HG03064 (cell line): ENCODE measurements around the gene LMAN2L.
"Not testable (repeated sequence)": the region's sequence is repeated elsewhere in the genome, so short reads cannot be mapped to it uniquely, and the experiment has no call there.

Experiments used
- ATAC-seq: cut with Tn5 transposase; IDR thresholded peaks from one replicate; pipeline ENCODE4 v1.9.1; 2021; ENCODE audit warnings: low read depth; ENCODE audit not compliant: unreplicated experiment

LMAN2L gene

DNA sequence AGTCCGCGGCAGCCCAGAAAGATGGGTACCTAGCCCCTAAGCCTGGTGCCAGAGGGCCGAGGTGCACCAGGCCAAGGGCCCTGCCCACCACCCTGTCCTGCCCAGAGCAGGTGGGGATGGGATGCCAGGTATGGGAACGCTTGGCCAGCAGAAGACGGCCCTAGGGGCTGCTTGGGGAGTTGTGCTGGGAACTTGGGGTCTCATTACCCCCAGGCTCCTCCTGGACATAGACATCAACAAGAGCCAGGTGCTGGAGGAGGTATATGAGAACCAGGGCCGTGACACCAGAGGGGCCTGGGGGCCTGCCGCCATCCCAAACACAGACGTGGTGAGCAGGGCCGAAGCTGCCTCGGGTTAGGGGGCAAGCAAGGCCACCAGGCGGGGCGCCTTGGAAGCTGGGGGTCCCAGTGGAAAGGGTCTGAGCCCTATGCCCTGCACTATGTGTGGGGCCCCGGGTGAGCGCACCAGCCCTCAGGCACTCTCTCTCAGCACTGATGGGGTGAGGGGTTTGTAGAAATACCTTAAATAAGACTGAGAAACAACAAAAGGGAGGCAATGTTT, 50.4 kb downstream of the LMAN2L start:
- no peak for ATAC-seq

DNA sequence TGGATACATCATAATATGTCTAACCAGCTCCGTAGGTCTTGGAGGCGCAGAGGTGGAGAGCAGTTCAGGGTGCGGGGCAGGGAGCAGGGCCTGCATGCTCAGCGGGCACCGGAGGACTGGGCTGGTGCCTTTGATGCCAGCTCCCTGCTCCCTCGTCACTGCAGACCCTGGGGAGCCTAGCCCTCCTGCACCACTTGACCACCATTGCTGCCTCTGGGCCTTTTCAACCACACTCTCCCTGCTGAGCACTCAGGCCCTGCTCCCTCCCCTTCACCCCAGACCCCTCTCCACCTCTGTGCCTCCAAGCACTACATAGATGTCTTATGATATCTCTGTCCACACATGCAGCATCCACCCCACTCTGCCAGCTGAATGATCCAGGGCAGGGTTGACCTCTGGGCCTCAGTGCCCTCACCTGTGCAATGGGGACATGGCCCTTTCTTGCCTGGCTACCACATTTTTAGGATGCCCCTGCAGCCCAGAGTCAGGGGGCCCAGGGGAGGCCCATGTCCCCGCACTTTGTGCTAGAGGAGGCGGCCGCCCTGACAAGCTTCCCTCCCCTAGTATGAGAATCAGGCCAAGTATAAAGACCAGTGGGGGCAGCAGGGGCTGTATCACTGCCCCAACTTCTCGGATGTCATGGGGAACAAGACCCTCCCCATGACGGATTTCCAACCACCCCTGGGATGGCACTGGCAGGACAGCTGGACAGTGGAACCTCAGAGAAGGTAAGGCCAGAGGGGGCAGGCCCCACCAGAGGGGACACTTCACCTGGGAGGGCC, 51.0 kb downstream of the LMAN2L start:
- ATAC-seq = no peak

DNA sequence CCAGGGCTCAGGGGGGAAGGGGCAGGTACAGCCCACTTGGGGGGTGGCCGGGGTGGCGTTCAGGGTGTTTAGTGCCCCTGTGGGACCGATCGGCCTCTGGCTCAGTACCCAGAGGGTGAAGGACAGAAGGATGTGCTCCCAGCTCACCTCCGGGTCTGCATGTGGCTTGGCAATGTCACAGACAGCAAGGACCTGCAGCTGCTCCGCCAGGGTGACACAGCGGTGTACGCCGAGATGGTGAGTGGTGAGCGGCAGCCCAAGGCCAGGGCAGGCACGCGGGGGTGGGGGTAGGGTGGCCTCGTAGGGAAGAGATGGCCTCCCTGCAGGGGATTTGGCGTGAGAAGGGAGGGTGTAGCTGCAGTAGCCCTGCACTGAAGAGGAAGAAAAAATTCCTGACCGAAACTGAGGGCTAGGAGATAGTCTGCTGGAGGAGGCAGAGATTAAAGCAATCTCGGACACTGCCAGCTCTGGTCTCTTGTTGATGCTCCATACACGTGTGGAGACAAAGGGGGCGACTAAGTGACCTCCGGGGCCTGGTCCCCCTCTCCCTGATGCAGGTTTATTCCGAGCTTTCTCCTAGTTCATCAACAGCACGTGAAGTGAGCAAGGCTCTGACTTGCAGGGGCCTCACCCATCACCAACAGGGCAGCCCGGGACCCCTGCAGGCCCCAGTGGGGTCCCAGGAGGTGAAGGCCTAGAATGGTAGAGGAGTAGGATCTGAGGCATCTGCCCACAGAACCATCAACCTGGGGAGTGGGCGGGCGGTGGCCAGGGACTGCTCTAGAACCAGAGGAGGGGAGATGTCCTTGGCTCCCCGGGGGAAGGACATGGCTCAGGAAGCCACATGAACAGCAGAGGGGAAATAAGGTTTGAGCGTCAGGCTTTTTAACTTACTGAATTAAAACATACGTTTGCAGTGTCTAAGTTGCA, 51.9 kb downstream of the LMAN2L start:
- ATAC-seq = no peak

DNA sequence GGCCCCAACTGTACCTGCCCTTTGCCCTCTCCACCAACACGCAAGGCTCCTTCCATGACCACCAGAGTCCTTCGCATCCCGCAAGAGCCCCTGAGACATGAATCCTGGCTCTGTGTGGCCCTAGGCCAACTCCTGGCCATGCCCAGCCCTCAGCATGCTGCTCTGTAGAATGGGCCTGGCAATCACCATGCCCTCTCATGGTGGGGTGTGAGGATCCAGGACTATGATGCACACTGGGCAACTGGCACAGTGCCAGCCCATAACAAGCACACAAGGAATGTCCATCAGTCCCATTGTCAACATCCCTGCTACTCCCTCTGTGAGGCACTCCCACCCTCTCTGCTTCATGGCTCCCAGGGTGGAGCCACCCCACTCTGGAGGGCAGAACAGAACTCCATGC, 52.6 kb downstream of the LMAN2L start:
- no peak for ATAC-seq

DNA sequence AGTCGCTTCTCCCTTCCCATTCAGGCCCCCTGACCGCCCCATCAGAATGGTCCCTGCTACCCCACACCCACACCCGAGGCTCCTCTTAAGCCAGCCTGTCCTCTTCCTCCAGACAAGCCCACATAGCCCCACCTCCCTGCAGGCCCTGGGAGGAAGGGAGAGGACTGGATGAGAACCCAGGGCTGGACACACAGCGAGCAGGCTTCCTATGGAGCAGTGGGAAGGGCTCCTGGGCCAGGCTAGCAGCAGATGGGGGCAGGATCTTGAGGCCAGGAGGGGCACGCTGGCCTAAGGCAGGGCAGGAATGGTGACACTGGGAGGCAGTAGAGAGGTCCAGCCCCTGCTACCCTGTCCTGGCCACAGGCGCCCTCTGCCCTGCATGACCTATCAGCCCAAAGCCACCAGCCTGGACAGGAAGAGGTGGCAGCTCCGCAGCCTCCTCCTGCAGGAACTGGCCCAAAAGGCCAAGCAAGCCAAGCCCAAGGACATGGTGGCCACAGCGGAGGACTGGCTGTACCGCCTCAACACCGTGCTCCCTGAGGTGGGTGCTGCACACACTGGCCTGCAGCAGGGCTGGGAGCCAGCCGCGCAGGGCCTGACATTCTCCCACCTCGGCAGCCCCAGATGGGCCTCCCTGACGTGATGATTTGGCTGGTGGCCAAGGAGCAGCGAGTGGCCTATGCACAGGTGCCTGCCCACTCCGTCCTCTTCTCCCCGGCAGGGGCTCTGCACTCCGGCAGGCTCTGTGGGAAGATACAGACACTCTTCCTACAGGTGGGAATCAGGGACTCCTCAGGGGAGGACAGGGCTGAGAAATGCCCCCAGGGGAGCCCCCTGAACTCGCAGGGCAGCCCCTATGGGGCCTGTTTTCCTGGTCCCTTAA, 54.0 kb downstream of the LMAN2L start:
- ATAC-seq = no peak

DNA sequence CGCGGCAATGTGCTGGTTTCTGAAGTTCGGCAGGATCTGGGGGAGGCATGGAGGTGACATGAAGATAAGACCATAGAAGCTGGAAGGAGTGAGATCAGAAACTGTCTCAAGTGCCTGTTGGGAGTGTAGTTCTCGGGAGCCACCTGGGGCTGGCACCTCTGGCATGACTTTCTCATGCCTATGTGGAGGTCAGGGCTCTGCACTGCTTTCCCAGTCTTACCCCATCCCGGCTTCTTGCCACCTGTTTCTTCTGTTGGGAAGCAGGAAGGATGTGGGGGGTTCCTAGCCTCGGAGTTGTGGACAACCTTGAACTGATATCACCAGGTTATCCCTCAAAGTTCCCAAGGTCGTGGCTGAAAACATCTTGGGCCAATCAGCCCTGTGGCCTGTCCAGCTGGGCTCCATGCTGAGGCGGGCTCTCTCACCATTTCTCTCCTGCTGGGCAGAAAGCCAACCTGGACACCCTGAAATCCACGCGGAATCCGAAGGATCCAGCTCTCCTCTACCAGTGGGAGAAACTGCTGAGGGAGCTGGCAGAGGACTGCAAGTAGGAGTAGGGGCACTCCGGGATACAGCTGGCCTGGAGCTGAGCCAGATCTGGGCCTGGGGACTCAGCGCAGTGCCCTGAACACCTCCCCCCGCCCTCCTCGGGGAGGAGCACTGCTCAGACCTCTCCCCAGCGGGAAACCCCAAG, 54.8 kb downstream of the LMAN2L start:
- no peak for ATAC-seq

DNA sequence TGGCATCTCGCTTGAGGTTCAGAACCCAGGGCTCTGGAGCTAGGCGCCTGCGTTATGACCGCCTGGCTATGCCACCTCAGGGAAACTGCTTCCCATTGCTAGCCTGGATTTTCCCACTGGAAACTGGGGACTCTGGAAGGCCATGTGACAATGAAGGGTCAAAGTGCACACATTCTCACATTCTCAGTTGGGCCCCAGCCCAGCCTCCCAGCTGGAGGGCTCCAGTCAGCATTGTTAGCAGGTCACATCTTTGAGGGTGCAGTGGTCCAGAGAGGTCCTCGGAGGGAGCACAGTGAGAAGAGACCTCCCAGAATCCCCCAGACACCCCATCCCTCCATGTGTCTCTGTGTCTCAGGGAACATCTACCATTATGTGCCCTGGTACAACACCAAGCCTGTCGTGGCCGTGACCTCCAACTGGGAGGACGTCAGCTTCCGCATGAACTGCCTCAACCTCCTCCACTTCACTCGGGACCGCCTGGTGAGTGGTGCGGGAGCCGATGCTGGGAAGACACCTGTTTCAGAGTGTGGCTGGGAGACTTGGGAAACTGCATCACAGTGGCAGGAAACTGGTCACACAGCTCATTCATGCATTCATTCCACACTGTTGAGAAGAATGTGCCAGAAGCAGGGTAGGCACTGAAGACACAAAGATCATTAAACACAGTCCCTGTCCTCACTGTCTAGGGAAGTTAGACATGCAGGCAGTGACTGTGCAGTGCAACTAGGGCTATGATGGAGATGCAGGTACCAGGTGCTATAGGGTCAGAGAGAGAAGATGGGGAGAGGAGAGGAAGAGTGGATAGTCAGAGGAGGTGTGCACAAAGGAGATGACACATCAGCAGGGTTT, 55.7 kb downstream of the LMAN2L start:
- ATAC-seq = no peak

DNA sequence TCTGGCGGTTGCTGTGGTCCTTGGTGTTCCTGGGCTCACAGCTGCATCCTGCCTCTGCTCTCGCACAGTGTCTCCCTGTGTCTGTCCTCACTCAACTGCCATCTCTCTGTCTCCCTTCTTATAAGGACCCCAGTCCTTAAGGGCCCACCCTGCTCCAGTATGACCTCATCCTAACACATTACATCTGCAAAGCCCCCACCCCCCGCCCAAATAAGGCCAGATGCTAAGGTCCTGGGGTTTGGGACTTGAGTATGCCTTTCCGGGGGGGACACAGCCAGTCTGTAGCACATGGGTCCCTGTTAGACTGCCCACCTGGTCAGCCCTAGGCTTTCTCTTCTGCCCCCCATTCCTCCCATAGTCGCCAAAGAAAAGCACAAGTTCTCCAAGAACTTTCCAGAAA, 56.6 kb downstream of the LMAN2L start:
- ATAC-seq = no peak

DNA sequence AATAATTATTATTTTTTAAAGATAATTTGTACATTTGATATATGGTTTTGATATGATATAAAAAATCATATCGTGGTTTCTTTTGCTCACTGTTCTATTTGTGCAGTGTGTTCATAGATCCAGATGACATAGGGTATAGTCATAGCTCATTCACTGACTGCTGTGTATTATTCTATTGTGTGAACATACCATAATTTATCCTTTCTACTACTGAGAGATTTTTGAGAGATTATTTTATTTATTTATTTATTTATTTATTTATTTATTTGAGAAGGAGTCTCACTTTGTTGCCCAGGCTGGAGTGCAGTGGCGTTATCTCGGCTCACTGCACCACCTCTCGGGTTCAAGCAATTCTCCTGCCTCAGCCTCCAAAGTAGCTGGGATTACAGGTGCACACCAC, 58.3 kb downstream of the LMAN2L start:
- no peak for ATAC-seq

DNA sequence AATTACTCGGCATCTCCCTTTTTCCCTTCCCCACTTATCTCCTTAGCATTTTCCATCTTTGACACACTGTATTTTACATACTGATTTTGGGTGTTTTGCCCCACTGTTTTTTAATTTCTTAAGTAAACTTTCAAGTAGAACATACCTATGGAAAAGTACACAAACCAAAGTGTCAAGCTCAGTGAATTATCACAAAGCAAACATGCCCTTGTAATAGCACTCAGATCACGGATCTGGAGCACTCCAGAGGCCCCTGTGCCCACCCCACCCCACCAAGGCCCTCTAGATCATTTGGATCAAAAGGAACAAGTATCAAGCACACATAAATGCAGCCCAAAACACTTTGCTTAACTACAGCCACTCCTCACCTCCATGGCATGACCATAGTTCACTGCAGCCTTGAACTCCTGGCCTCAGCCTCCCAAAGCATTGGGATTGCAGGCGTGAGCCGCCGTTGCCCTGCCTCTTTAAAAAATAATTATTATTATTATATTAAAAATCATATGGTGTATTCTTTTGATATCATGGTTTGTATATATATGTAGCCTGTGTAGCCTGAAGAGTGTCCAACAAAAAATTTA, 59.2 kb downstream of the LMAN2L start:
- ATAC-seq = no peak

DNA sequence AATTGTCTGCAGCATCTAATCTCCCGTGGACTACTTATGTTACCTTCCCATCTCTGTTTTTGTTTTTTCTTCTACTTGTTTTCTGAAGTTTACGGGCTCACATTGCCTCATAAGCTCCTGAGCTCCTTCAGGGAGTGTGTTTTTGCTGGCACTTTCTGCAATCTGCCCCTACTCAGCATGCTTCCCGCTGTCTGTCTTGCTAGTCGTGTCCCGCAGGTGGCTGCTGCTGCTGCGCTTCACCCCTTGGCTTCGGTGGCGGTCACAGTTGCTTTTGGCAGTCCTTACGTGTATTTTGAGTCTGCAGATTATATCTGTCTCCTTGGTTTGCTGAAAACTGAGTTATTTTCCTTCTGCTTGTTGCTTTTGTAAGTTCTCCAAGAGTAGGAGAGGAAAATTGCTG, 60.0 kb downstream of the LMAN2L start:
- no peak for ATAC-seq

DNA sequence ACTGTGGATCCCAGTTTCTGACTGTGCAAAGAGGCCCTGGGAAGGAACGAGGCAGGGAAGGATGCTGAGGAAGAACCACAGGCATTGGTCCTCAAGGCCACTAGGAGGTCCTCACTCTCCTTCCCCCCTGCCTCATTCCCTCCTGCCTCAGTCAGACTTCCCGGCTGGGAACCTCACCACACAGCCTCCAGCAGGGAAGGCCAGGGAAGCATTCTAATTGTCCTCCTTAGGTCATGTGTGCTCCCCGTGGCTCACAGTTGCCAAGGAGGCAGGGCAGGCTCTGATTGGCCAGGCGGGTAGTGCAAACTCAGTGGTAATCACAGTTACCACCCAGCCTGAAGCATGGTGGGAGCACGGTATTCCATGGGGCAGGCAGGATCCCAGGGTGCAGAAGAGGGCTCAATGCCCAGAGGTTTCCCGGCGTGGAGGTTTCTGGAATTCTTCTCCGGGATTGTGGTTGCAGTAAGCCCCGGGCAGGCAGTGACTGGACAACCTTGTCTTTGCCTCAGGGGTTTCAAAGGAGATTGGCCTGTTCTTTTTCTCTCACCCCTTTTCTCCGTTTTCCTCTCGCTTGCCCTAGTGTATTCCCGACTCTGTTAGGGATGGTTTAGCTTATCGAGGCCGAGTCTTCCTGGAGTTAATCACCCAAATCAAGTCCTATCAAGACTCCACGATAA, 70.2 kb downstream of the LMAN2L start:
- ATAC-seq = no peak

DNA sequence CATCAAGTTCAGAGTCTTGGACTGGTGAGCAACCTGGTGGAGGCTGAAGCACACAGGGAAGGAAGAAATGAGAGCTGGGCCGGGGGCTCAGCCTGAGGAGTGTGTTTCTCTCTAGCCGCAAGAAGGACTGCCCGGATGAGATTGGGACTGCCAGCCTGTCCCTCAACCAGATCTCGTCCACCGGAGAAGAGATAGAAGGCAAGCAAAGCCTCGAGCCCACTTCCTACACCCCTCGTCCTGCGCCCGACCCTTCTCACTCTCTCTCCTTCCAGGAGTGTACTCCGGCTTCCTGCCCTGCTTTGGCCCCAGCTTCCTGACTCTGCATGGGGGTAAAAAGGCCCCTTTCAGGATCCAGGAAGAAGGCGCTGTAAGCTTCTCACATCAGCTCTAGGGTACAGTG, 71.1 kb downstream of the LMAN2L start:
- ATAC-seq = no peak

DNA sequence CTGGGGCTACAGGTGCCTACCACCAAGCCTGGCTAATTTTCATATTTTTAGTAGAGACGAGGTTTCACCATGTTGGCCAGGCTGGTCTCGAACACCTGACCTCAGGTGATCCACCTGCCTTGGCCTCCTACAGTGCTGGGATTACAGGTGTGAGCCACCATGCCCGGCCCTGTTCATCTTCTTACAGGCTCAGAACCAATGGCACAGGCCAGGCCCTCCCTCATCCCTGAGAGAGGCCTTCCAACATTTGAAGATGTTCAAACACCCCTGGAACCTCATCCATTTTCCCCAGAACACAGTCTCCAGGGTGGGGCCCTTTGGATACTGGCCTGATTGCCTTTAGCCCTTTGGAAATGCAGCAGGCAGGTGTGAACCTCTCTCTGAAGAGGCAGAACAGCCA, 74.1 kb downstream of the LMAN2L start:
- not testable (repeated sequence) for ATAC-seq

DNA sequence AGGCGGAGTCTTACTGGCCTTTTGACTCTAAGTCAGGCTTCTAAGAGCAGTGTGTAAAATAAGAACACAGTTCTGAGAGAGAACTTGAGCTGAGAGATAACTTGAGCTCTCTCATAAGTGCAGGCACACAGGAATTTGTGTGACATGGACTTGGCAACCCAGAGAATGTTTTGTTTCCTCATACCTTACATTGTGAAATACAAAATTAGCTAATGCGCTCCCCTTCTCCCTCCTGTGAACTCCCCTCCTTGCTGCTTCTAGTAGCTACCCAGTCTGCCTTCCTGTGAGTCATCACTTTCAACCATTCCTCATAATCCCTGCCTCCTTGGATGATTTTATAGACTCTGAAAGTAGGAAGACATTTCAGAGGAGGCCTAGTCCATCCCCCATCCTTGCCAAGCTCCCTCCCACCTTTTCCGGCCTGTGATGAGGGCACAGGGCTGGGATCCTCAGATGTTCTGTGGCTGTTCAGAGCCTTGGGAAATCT, 74.7 kb downstream of the LMAN2L start:
- no peak for ATAC-seq

DNA sequence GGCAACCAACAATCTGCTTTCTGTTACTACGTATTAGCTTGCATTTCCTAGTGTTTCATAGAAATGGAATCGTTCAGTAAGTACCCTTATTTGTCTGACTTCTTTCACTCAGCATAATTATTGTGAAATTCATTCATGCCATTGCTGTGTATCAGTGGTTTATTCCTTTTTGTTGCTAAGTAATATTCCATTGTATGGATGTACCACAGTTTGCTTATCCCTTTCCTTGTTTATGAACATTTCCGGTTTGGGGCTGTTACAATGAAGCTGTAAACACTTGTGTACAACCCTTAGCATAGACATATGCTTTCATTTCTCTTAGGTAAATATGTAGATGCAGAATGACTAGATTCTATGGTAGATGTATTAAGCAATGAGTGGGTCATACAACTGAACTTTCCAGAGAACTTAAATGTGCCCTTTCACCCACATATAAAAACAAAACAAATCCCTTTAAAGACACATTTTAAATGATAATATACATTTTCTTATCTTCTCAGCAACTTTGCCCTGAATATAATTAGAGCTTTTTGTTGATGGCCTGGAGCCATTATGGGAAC, 75.4 kb downstream of the LMAN2L start:
- ATAC-seq = no peak

DNA sequence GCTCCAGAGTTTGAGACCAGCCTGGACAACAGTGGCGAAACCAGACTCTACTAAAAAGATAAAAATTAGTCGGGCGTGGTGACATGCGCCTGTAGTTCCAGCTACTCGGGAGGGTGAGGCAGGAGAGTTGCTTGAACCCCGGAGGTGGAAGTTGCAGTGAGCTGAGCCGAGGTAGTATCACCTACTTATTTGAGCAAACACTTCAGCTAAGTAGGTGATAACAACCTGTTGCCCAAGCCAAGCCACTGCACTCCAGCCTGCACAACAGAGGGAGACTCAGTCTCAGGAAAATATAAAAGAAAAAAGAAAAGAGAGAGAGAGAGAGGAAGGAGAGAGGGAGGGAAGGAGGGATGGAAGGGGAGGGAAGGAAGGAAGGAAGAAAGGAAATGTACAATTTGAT, 76.0 kb downstream of the LMAN2L start:
- no peak for ATAC-seq

DNA sequence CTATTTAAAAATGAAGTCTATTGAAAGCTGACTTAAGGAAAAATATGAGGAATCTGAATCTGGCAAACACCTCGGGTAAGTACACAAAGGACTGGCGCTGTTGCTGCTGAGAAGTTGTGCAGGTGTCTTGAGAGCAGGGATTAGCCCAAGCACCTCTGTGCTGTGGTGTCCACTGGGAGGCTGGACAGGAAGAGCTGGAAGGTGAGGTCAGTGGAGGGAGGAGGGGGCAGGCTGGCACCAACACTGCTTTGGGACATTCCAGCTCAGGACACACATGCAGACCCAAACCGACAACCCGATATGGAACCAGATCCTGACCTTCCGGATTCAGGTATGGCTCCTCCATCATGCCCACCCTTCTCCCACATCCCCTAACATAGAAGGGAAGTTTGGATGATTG, 76.7 kb downstream of the LMAN2L start:
- no peak for ATAC-seq
